NK-92 treated with Interleukin-12 subunit alpha and Interleukin-12 subunit beta, amount 100 ng/mL, for 24 hours (cell line): ENCODE measurements around the gene PDIA5.

Experiments used
- DNase-seq: peaks from one replicate; lab custom pipeline; 2025; lab: John Stamatoyannopoulos, UW

The PDIA5 gene

GRCh38 chr3:123119802-123120201 is 53.0 kb downstream of the PDIA5 start:
- no peak for DNase-seq

GRCh38 chr3:123120573-123120972 is 53.7 kb downstream of the PDIA5 start:
- DNase-seq = no peak

DNA sequence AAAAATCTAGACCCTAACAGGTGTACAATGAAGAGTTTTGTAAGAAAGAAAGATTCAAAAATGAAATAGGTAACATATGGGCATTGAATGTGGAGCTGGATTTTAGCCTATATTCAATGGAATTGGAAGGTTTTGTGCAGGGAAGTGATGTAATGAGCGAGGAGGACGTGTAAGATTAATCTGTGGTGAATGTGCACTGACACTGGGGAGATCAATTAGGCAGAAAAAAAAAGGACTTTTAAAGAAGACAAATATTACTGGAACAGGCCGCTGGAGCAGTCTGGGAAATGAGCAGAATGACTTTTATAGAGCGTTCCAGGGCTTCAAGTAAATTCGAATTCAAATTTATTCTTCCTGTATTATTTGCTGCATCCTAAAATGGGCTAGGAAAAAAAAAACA is 55.2 kb downstream of the PDIA5 start:
- no peak for DNase-seq

GRCh38 chr3:123122525-123123315 is 55.9 kb downstream of the PDIA5 start:
- DNase-seq = no peak

GRCh38 chr3:123123716-123124616 is 57.1 kb downstream of the PDIA5 start:
- no peak for DNase-seq

DNA sequence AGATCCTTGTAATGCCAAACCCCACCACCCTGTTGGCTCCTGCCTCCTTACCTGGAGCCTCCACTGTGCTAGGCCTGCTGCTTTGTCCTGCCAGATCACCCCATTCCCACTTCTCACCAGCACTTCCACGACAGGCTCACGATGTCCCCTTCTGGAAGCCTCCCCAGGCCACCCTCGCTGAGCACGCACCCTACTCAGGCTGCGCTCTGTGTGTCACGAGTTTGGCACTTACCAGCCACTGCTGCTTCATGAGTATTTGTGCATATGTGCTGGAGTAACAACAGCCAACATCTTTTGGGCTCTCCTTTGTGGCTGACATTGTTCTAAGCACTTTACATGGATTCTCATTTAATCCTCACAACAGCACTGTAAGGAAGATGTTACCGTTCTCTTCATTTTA is 58.1 kb downstream of the PDIA5 start:
- no peak for DNase-seq

DNA sequence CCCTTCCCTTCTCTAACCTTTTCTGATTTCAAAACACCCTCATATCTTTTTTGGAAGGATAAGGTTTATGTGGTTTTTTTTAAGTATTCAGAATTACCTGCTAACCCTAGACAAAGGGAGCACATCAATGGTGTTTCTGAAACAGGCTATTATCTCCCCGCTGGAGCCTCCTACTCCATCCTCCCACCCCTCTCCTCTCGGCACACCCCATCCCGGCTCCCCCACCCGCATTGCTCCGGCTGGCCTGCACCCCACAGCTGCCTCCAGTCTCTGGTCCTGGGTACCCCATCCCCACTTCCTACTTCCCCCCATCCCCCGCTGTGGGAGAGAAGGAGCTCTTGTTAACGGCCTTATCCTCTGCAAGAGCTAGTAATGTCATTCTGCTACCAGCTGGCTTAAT is 59.2 kb downstream of the PDIA5 start:
- DNase-seq = no peak

GRCh38 chr3:123126653-123127052 is 59.8 kb downstream of the PDIA5 start:
- DNase-seq = no peak

DNA sequence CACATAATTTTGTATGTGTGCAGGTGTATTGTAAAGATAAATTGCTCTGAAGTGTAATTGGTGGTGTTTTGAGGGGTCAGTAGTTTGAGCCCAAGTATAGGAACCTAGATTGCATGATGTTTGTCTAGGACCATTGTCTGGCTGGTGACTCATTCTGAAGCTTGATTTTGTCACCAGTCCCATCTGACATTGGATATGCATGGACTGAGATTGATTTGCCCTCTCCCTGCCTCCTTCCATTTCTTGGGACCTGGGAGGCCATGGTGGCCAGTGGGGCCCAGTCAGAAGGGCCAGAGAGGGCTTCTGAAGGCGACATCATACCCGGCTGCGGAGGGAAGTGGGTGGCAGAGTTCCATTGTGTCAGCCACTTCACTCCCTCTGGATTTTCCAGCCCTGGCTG is 62.3 kb downstream of the PDIA5 start:
- no peak for DNase-seq

DNA sequence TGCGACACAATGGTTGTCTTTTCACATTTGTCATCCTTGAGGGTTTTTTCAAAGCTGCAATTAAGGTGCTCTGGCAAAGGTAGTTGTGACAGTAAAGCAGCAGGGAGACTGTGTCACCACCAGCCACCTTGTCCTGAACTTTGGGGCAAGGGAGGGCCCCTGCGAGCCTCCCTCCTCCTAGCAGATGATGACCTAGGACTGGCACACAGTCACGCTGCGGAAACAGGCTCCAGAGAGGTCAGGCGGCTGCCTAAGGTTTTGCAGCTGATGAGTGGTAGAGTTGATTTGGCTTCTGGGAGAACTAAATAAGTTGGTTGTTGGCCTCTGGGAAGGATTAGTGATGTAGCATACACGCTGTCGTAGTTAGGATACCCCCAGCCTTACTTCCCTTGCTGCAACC is 62.7 kb downstream of the PDIA5 start:
- DNase-seq = no peak

- DNase-seq = no peak
Measured at GRCh38 chr3:123130079-123130750, 63.4 kb downstream of the PDIA5 start.

DNA sequence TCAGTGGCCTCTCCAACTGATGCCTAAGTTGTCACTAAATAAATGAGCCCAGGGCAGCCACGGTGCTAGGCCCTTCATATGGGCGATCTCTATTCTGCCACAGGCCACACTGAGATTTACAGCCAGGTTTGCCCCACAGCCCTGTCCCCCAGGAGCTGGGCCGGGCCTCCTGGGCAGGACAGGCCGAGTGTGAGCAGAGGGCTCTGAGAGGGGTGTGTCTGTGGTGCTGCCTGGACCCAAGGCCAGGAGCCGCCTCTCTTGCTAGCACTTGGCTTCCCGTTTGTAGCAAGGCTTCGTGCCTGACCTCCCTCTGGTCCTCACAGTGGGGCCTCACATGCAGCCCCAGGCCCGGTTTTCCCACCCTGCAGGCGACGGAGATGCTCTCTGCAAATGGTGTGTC is 67.8 kb downstream of the PDIA5 start:
- no peak for DNase-seq

GRCh38 chr3:123137001-123137400 is 70.2 kb downstream of the PDIA5 start:
- DNase-seq = no peak

- DNase-seq = no peak
Measured at GRCh38 chr3:123138839-123139444, 72.1 kb downstream of the PDIA5 start.

- DNase-seq = no peak
Measured at GRCh38 chr3:123139522-123139921, 72.7 kb downstream of the PDIA5 start.

- no peak for DNase-seq
Measured at GRCh38 chr3:123140550-123140949, 73.7 kb downstream of the PDIA5 start.

GRCh38 chr3:123141276-123141675 is 74.5 kb downstream of the PDIA5 start:
- no peak for DNase-seq

DNA sequence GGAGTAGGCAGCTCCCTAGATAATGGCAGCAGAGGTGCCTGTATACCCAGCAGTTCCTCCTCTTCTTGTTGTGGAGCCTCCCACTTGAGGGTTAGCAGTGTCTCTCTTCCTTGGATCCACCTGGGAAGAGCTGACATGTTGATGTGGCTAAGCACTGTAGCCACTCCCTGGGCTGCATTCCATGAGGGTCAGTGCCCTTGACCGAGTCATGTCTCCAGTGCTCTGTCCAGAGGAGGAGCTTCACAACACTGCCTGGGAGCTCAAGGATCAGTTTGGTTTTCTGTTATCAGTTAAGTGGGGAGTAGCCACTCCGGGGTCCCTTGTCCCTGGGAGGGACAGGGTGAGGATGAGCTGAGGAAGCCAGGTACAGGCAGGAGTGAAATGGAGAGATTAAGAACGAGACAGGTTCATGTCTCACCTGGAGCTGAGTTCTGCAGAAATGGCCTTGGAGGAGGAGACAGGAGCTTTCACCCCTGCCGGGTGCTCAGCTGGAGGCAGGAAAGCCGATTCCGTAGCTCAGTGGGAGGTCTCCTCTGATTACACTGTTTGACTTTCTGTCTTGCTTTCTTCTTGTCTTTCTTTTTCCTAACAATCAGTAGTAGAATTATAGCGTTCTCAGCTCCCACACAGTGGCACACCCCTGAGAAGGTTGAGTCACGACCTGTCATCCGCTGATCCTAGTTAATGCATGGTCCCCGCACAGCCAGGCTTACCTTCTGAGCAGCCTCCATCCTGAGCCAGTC is 77.0 kb downstream of the PDIA5 start:
- no peak for DNase-seq

DNA sequence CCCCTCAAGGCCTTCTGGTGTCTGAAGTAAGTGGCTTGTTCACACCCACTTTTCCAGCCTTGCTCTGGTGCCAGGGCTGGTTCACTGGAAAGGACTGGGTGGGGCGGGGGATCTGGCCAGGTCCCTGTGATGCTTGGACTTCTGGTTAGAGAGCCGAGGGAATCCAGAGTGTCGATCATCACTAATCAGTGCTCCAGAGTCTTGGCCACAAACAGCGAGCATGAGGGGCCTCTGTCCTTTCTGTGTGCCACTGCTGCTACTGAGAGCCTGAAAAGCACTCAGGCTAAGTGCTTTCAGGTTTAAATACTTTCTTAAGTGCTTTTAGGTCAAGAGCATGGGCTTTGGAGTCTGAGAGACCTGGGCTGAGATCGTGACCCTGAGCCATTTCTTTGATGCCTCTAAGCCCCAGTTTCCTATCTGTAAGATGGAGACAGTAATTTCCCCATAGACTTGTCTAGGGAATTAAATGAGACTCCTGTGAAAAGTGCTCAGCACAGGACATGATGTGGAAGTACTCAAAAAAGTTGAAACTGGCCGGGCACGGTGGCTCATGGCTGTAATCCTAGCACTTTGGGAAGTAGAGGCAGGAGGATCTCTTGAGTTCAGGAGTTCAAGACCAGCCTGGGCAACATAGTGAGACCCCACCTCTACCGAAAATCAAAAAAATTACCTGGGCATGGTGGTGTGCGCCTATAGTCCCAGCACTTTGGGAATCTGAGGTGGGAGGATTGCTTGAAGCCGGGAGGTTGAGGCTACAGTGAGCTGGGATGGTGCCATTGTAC is 81.1 kb downstream of the PDIA5 start:
- no peak for DNase-seq

GRCh38 chr3:123148772-123149171 is 81.9 kb downstream of the PDIA5 start:
- DNase-seq = no peak

DNA sequence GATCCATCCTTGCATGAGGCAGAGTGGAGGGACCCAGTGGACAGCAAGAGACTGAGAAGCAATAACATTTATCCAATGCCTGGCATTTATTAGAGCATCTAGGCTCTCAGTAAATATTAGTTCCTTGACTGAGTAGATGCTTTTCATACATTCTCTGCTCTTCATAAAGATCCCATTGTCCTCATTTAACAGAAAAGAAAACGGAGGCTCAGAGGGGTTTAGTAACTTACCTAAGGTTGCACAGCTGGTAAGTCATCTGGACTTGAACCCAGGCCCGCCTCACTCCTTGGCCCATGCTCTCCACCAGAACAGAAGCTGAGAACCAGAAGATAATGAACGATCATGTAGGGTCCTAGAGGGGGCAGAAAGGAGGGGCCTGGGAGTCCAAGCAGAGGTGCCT is 82.7 kb downstream of the PDIA5 start:
- no peak for DNase-seq
